Measurements from ENCODE around the gene IQCF5.

GRCh38 chr3:51875501-51875900 is at the start of gene IQCF5:
- TF ChIP-seq CTCF (IDR thresholded peaks at IDR 0.05) (no peak), POLR2A (IDR thresholded peaks at IDR 0.05) (no peak)

Data from ovary (tissue), 3 donors.